T-cell (primary cell): ENCODE measurements around the gene VPS18. TPM values are rescaled to one million over a fixed set of nuclear protein-coding genes. Genes with fewer than 3 reads are reported as not detected.
A peak's percentile ranks its signal among the peaks of the same experiment; 100 is the strongest.

ENCODE experiments used
- ATAC-seq, 4 experiments: fragments of 200-7000 bp in 3 of 4; fragments of 150-1000 bp in 1 of 4; cut with Tn5 transposase; replicated peaks in 1 of 4; 1 replicate in 3 of 4; 2 replicates in 1 of 4; pipeline ENCODE4 v1.10.0; 2021; ENCODE audit warnings: moderate library complexity in 3 of 4, mild to moderate bottlenecking in 2 of 4, moderate number of reproducible peaks in 1 of 4
- CTCF ChIA-PET, 2 donors: fragments of 300-600 bp; sonication (Branson Sonifier 250); formaldehyde crosslinking; loops; one replicate each; lab custom pipeline; 2022; ENCODE audit warnings: antibody characterized with exemption in 2 of 2; lab: Charles Lee
- POLR2A ChIA-PET, 2 donors: fragments of 300-600 bp; sonication (Branson Sonifier 250); formaldehyde crosslinking; loops; one replicate each; lab custom pipeline; 2022; ENCODE audit warnings: antibody characterized with exemption in 2 of 2; lab: Charles Lee
- DNase-seq, 35 experiments: peaks; one replicate each; pipeline versions ENCODE4 v3.0.0 to v3.0.0-alpha.2; 2013 to 2023
- H3K27ac ChIP-seq: one replicate; pipeline ENCODE4 v1.5.1; 2013; ENCODE audit warnings: low read length
- H3K27me3 ChIP-seq, 2 experiments: replicated peaks in 1 of 2; 1 replicate in 1 of 2; 2 replicates in 1 of 2; pipeline versions ENCODE4 v1.6.1 to v1.7.0; 2013; ENCODE audit warnings: low read length in 1 of 2, mixed read lengths in 1 of 2; ENCODE audit not compliant: control insufficient read depth in 2 of 2, insufficient read depth in 2 of 2; ENCODE audit errors: extremely low read depth in 1 of 2
- H3K36me3 ChIP-seq, 2 donors: 1 replicate in 1 of 2; 2 replicates in 1 of 2; pipeline versions ENCODE4 v1.6.1 to v1.7.0; 2013; ENCODE audit warnings: low read length in 1 of 2; ENCODE audit not compliant: control insufficient read depth in 2 of 2, insufficient read depth in 1 of 2; ENCODE audit errors: extremely low read depth in 1 of 2
- H3K4me1 ChIP-seq, 2 experiments: 1 replicate in 1 of 2; 2 replicates in 1 of 2; pipeline versions ENCODE4 v1.6.1 to v1.7.0; 2013; ENCODE audit warnings: low read length in 2 of 2, mixed read lengths in 1 of 2; ENCODE audit not compliant: insufficient read depth in 2 of 2, control insufficient read depth in 1 of 2; ENCODE audit errors: extremely low read depth in 1 of 2
- H3K4me3 ChIP-seq, 2 donors: 1 replicate in 1 of 2; 2 replicates in 1 of 2; pipeline versions ENCODE4 v1.5.1 to v1.7.0; 2013; ENCODE audit warnings: mild to moderate bottlenecking in 2 of 2, low read length in 1 of 2, moderate library complexity in 1 of 2; ENCODE audit not compliant: control insufficient read depth in 1 of 2; ENCODE audit errors: extremely low read depth in 1 of 2
- H3K9me3 ChIP-seq: 2 replicates; pipeline ENCODE4 v1.7.0; 2013
- H3K27ac Mint-ChIP-seq, 2 donors: one replicate each; pipeline ENCODE4 v1.8.0; 2020 to 2021; ENCODE audit warnings: mild to moderate bottlenecking in 2 of 2, mixed read lengths in 2 of 2
- H3K27me3 Mint-ChIP-seq, 2 donors: one replicate each; pipeline ENCODE4 v1.8.0; 2021 to 2022; ENCODE audit warnings: mixed read lengths in 2 of 2
- H3K36me3 Mint-ChIP-seq: one replicate; pipeline ENCODE4 v1.8.0; 2021; ENCODE audit warnings: mixed read lengths
- H3K4me1 Mint-ChIP-seq, 3 donors: one replicate each; pipeline ENCODE4 v1.8.0; 2020 to 2022; ENCODE audit warnings: mixed read lengths in 3 of 3, mild to moderate bottlenecking in 1 of 3
- H3K4me3 Mint-ChIP-seq, 3 donors: one replicate each; pipeline ENCODE4 v1.8.0; 2020 to 2022; ENCODE audit warnings: mild to moderate bottlenecking in 3 of 3, mixed read lengths in 3 of 3, moderate library complexity in 3 of 3
- H3K9me3 Mint-ChIP-seq, 3 donors: one replicate each; pipeline ENCODE4 v1.8.0; 2020 to 2022; ENCODE audit warnings: mixed read lengths in 3 of 3
- WGBS: methylation state at CpG from one replicate; pipeline ENCODE4 v1.1.5; 2013; ENCODE audit warnings: missing lambda C conversion rate; ENCODE audit not compliant: insufficient coverage; 5-methylcytosine and 5-hydroxymethylcytosine counted together
- total RNA-seq, 35 experiments: library from RNA in 6 of 35; stranded (reverse) in 6 of 35; fragments of 120-200 nt in 1 of 35; gene quantifications; one replicate each; pipeline versions ENCODE4 v1.2.1 to v1.2.4 and lab custom pipeline; 2013 to 2026

The VPS18 gene
- total RNA-seq, 5 donors from 2014 or later (not counting 1 experiment from before 2014, with no cell fraction given): 16.2 to 23.4 (median 21.3) TPM

DNA sequence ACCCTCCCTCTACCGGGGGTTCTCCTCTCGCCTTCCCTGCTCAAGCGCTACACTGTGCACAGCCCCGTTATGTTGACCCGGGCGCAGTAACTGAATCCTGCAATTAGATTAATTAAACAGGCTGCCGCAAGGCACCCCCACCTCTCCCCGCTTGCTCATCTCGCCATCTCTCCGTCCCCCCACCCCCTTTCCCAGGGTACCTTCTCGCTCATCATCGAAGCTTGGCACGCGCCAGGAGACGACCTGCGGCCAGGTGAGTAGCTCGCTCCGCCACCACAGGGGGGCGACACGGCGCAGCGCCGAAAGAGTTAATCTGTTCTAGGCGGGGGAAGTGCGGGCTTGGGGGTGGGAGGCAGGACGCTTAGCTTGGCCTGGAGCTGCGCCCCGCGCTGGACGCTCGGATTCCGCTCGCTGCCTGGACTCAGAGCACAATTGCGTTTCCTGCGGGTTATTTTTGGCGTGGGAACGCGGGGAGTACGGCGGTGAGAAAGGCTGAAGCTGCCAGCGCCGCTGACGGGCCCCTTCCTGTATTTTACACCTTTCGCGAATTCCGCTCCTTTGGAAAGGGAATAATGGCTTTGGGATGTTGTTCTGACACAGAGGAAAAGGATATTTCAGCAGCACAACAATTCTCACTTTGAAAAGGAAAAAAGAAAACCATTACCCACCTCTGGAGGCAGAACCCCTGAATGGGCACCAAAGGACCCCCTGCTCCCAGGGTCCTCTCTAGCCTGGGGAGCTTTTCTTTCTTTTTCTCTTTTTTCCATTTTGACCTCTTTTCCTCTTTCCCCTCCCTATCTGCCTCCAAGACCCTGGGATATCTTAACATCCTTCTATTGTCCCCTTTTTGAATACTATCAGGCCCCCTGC lies 36.4 kb downstream of the VPS18 start:
- Histone ChIP-seq H3K27me3 (peaks cover 4 to 74% of the 10 kb centered on the region in 2 experiments), H3K9me3 (no peaks in the 10 kb centered on the region), H3K36me3 (no peaks in the 10 kb centered on the region), H3K4me3 (peak overlapping the region in 1 of 2 donors; percentile 78), H3K27ac (no peak overlapping the region), H3K4me1 (peaks cover 23 to 64% of the 10 kb centered on the region in 2 experiments)
- Mint-ChIP-seq H3K27me3 (peaks cover 36 to 61% of the 10 kb centered on the region in 2 donors), H3K9me3 (no peaks in the 10 kb centered on the region), H3K4me3 (peak overlapping the region; percentile 65 to 89 (median 67)), H3K4me1 (peaks cover 38 to 47% (median 44%) of the 10 kb centered on the region in 3 donors), H3K36me3 (no peaks in the 10 kb centered on the region), H3K27ac (peak overlapping the region in 1 of 2 donors; percentile 36)
- ChIA-PET POLR2A (interaction anchor here (0.6 to 0.7 kb wide), 2 partner anchors 11 to 24 kb away, joined by 4 to 13 read pairs; no protein-coding TSS in a partner anchor), CTCF (interaction anchor here (0.6 to 1.8 kb wide), 6 partner anchors 20 to 650 kb away, joined by 3 to 6 read pairs (median 4); no protein-coding TSS in a partner anchor)
- DNase-seq (peak in 13 of 35 experiments; percentile 25 to 62 (median 48)), ATAC-seq (peak in 1 of 4 experiments; percentile 45)
- 3% methylated on average over 31 of the region's 46 CpGs for WGBS

DNA sequence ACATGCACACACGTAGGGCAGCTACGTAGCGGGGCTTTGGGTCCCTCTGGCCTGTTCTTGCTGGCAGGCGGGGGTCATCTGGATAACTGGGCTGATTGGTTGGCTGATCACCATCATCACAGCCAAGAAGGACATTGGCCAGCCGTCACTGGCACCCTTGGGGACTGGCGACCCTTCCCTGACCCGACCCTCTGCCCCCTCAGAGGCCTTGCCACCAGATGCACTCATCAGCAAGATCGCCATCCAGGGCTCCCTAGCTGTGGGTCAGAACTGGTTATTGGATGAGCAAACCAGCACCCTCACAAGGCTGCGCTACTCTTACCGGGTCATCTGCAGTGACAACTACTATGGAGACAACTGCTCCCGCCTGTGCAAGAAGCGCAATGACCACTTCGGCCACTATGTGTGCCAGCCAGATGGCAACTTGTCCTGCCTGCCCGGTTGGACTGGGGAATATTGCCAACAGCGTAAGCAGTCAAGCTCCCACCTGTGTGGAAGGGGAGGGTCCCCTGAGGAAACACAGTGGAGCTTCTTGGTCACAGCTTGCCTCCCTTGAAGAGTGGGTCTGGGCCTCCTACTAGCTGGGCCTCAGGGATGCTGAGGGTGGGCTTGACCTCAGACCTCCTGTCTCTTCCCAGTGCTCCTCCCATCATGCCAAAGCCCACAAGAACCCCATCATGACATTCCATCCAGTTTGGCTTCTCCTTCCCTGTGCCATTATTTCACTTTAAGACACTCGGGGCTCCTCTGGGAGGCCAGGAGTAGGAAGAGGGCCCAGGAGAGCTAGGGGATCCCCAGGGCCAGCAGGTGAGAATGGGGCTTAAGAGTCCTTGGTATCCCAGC lies 37.3 kb downstream of the VPS18 start:
- Mint-ChIP-seq H3K9me3 (no peaks in the 10 kb centered on the region), H3K36me3 (no peaks in the 10 kb centered on the region), H3K4me3 (peak overlapping the region; percentile 65 to 89 (median 67)), H3K27me3 (peaks cover 36 to 57% of the 10 kb centered on the region in 2 donors), H3K27ac (peak overlapping the region in 1 of 2 donors; percentile 19), H3K4me1 (peaks cover 34 to 43% (median 40%) of the 10 kb centered on the region in 3 donors)
- WGBS: 94% methylated on average over 15 of the region's 16 CpGs
- Histone ChIP-seq H3K9me3 (no peaks in the 10 kb centered on the region), H3K4me3 (no peak overlapping the region), H3K27me3 (peaks cover 4 to 66% of the 10 kb centered on the region in 2 experiments), H3K4me1 (peaks cover 16 to 56% of the 10 kb centered on the region in 2 experiments), H3K27ac (no peak overlapping the region), H3K36me3 (no peaks in the 10 kb centered on the region)
- DNase-seq: no peak
- ChIA-PET POLR2A (no interaction called here), CTCF (interaction anchor here (0.9 to 1.8 kb wide), 2 partner anchors 24 to 73 kb away, joined by 3 to 6 read pairs; no protein-coding TSS in a partner anchor)
- no peak for ATAC-seq

GRCh38 chr15:40932156-40932555 lies 37.9 kb downstream of the VPS18 start:
- Histone ChIP-seq H3K27ac (no peak overlapping the region), H3K4me3 (no peak overlapping the region), H3K36me3 (no peaks in the 10 kb centered on the region), H3K27me3 (peaks cover 3 to 60% of the 10 kb centered on the region in 2 experiments), H3K9me3 (no peaks in the 10 kb centered on the region), H3K4me1 (peaks cover 12 to 50% of the 10 kb centered on the region in 2 experiments)
- POLR2A ChIA-PET: no interaction called here
- CTCF ChIA-PET: no interaction called here
- ATAC-seq: no peak
- H3K4me1 Mint-ChIP-seq: peaks cover 28 to 37% (median 33%) of the 10 kb centered on the region in 3 donors
- H3K9me3 Mint-ChIP-seq: no peaks in the 10 kb centered on the region
- 82% methylated on average over 5 of the region's 8 CpGs for WGBS
- H3K27me3 Mint-ChIP-seq: peaks cover 29 to 51% of the 10 kb centered on the region in 2 donors
- peak overlapping the region in 1 of 2 donors; percentile 19 for H3K27ac Mint-ChIP-seq
- peak overlapping the region in 1 of 3 donors; percentile 89 for H3K4me3 Mint-ChIP-seq
- H3K36me3 Mint-ChIP-seq: no peaks in the 10 kb centered on the region
- DNase-seq: no peak

GRCh38 chr15:40932649-40933516 lies 38.6 kb downstream of the VPS18 start:
- Mint-ChIP-seq H3K9me3 (no peaks in the 10 kb centered on the region), H3K4me1 (peaks cover 25 to 33% (median 30%) of the 10 kb centered on the region in 3 donors), H3K27me3 (peaks cover 26 to 47% of the 10 kb centered on the region in 2 donors), H3K27ac (no peak overlapping the region), H3K36me3 (no peaks in the 10 kb centered on the region), H3K4me3 (no peak overlapping the region)
- Histone ChIP-seq H3K4me1 (peaks cover 9 to 42% of the 10 kb centered on the region in 2 experiments), H3K27me3 (peaks cover 2 to 52% of the 10 kb centered on the region in 2 experiments), H3K9me3 (no peaks in the 10 kb centered on the region), H3K36me3 (no peaks in the 10 kb centered on the region), H3K27ac (no peak overlapping the region), H3K4me3 (no peak overlapping the region)
- POLR2A ChIA-PET: no interaction called here
- CTCF ChIA-PET: no interaction called here
- no peak for DNase-seq
- no peak for ATAC-seq
- WGBS: 100% methylated on average over 2 of the region's 11 CpGs

GRCh38 chr15:40933517-40933902 lies 39.3 kb downstream of the VPS18 start:
- CTCF ChIA-PET: interaction anchor here in 1 of 2 donors (0.7 kb wide), 1 partner anchor 82 kb away, joined by 3 read pairs; no protein-coding TSS in a partner anchor
- Histone ChIP-seq H3K4me3 (no peak overlapping the region), H3K27ac (no peak overlapping the region), H3K36me3 (no peaks in the 10 kb centered on the region), H3K4me1 (peaks cover 6 to 36% of the 10 kb centered on the region in 2 experiments), H3K9me3 (no peaks in the 10 kb centered on the region), H3K27me3 (peaks cover 2 to 46% of the 10 kb centered on the region in 2 experiments)
- DNase-seq (no peak), ATAC-seq (no peak)
- H3K4me3 Mint-ChIP-seq: no peak overlapping the region
- H3K9me3 Mint-ChIP-seq: no peaks in the 10 kb centered on the region
- no peak overlapping the region for H3K27ac Mint-ChIP-seq
- no peaks in the 10 kb centered on the region for H3K36me3 Mint-ChIP-seq
- 92% methylated on average over 1 of the region's 3 CpGs for WGBS
- H3K27me3 Mint-ChIP-seq: peaks cover 25 to 43% of the 10 kb centered on the region in 2 donors
- peaks cover 24 to 31% (median 30%) of the 10 kb centered on the region in 3 donors for H3K4me1 Mint-ChIP-seq
- POLR2A ChIA-PET: no interaction called here
